Bronchial epithelial cell (primary cell): ENCODE results near the gene APOO. TPM values are rescaled to one million over a fixed set of nuclear protein-coding genes. Genes with fewer than 3 reads are reported as not detected.

Source experiments
- DNase-seq: peaks from one replicate; pipeline ENCODE4 v3.0.0-alpha.2; 2010; ENCODE audit warnings: low read depth
- FAIRE-seq: peaks from 2 replicates; lab custom pipeline; 2011; peaks lifted over from hg19 to GRCh38; lab: Jason Lieb, UNC
- H3K27me3 ChIP-seq: 2 replicates; pipeline ENCODE4 v1.5.1; 2011; ENCODE audit warnings: low read length; ENCODE audit not compliant: control insufficient read depth, insufficient read depth
- H3K36me3 ChIP-seq: 2 replicates; pipeline ENCODE4 v1.5.1; 2011; ENCODE audit warnings: low read length; ENCODE audit not compliant: control insufficient read depth, insufficient read depth
- H3K4me3 ChIP-seq: 2 replicates; pipeline ENCODE4 v1.5.1; 2011; ENCODE audit warnings: mild to moderate bottlenecking, low read depth, low read length, control low read depth
- total RNA-seq: library from RNA; depleted of rRNA; stranded (reverse); fragments of >200 nt; gene quantifications from 2 replicates; pipeline ENCODE4 v1.2.1, GENCODE V29; 2014
- TF ChIP-seq, protein P1 (sequence below): IDR thresholded peaks from 2 replicates; pipeline ENCODE4 v1.5.1; 2011; ENCODE audit warnings: mild to moderate bottlenecking, moderate library complexity, low read length, control low read depth, inconsistent platforms; ENCODE audit not compliant: insufficient read depth, severe bottlenecking

The APOO gene
- total RNA-seq, 1 donor from 2014 or later, result 7.4 TPM

DNA sequence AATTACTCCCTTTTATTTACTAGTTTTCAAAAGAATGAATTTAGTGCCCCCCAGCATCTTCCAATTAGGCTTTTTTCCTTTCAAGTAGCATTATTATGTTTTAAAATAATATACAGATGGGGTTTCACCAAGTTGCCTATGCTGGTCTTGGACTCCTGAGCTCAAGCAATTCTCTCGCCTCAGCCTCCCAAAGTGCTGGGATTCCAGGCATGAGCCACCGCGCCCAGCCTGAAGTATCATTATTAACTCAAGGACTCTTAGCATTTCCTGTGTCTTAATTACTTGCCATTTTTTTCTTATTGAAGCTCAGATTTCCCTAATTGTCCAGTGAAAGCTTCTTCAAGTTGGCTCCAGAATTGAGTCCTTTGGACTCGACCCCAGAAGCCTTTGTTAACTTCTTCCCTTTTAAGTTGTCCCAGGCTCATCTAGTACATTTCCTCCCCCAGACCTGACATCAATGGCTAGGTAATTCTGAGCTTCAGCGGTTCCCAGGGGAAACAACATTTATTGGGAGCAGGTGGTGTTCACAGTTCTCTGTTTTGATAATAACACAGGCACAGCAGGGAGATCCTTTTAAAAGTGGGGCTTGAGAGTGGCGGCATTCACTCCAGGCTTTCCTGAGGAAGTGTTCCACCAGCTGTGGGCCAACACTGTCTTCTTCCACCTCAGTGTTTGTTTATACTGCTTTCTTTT is 114.7 kb downstream of the APOO start:
- DNase-seq, result no peak
- no peaks in the 10 kb centered on the region for H3K27me3 ChIP-seq
- H3K36me3 ChIP-seq, result no peaks in the 10 kb centered on the region
- TF ChIP-seq, protein P1, sequence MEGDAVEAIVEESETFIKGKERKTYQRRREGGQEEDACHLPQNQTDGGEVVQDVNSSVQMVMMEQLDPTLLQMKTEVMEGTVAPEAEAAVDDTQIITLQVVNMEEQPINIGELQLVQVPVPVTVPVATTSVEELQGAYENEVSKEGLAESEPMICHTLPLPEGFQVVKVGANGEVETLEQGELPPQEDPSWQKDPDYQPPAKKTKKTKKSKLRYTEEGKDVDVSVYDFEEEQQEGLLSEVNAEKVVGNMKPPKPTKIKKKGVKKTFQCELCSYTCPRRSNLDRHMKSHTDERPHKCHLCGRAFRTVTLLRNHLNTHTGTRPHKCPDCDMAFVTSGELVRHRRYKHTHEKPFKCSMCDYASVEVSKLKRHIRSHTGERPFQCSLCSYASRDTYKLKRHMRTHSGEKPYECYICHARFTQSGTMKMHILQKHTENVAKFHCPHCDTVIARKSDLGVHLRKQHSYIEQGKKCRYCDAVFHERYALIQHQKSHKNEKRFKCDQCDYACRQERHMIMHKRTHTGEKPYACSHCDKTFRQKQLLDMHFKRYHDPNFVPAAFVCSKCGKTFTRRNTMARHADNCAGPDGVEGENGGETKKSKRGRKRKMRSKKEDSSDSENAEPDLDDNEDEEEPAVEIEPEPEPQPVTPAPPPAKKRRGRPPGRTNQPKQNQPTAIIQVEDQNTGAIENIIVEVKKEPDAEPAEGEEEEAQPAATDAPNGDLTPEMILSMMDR, result no peak
- no peak for FAIRE-seq
- no peak overlapping the region for H3K4me3 ChIP-seq

DNA sequence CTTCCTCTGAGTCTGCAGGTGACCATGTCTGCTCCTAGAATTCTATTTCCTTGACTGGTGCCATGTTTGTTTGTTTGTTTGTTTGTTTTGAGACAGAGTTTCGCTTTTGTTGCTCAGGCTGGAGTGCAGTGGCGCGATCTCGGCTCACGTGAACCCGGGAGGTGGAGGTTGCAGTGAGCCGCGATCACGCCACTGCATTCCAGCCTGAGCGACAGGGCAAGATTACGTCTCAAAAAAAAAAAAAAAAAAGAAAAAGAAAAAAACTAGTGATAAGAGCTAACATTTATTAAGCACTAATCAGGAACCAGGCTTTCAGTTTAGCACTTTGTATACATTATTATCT is 117.6 kb downstream of the APOO start:
- Histone ChIP-seq H3K4me3 (no peak overlapping the region), H3K27me3 (no peaks in the 10 kb centered on the region), H3K36me3 (no peaks in the 10 kb centered on the region)
- TF ChIP-seq, protein P1, result no peak
- DNase-seq (no peak), FAIRE-seq (no peak)

DNA sequence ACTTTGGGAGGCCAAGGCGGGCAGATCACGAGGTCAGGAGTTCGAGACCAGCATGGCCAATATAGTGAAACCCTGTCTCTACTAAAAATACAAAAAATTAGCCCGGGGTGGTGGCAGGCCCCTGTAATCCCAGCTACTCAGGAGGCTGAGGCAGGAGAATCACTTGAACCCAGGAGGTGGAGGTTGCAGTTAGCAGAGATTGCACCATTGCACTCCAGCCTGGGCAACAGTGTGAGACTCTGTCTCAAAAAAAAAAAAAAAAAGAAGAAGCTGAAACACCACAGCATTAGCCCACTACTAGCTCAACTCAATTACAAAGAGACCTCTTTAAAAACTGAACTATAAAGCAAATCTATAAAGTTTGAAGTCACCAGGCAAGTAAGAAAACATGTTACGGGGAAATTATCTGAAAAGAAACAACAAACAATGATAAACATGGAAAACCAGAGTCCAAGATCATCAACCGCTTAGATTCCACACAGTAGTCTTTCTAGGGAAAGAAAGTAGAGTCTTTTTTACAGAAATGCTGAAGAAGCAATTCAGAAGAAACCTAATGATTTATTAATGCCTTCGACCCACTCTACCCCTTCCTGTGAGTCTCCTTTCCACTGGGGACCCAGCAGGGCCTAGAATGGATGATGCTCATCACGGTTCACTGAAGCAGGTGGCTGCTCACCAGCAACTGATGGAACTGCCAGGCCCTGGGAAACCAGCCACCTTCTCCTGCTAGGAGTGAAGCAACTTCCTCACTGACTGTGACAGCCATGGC is 118.2 kb downstream of the APOO start:
- H3K4me3 ChIP-seq, result no peak overlapping the region
- DNase-seq (no peak), FAIRE-seq (no peak)
- TF ChIP-seq, protein P1, result no peak
- H3K36me3 ChIP-seq, result no peaks in the 10 kb centered on the region
- H3K27me3 ChIP-seq, result no peaks in the 10 kb centered on the region

DNA sequence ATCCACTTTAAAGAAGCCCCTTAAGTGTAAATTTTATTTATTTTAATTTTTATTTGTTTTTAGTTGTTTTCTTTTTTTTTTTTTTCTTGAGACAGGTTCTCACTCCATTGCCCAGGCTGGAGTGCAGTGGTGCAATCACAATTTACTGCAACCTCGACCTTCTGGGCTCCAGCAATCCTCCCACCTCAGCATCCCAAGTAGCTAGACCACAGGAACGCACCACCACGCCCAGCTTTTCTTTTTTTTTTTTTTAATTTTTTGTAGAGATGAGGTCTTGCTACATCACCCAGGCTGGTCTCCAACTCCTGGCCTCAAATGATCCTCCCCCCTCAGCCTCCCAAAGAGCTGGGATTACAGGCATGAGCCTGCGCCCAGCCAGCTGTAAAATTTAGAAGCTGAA is 118.8 kb downstream of the APOO start:
- H3K36me3 ChIP-seq, result no peaks in the 10 kb centered on the region
- FAIRE-seq (no peak), DNase-seq (no peak)
- TF ChIP-seq, protein P1, result no peak
- H3K4me3 ChIP-seq, result no peak overlapping the region
- no peaks in the 10 kb centered on the region for H3K27me3 ChIP-seq

DNA sequence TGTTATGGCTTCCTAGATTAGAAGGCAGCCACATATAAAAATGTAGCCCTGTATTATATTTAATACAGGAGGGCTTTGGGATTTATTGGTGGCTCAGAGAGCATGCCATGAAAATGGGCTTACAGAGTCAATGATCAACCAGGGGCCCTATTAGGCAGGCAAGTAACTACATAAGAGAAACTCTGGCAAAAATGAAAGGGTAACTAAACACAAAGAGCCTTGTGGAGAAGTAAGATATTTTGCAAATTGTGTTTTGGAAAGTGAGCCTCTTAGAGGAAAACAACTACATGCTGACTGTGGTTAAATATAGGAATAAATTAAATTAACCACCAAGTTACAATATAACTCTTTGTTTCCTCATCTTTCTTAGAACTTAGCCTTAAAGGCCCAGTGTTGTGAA is 119.2 kb downstream of the APOO start:
- no peaks in the 10 kb centered on the region for H3K36me3 ChIP-seq
- no peaks in the 10 kb centered on the region for H3K27me3 ChIP-seq
- TF ChIP-seq, protein P1, result no peak
- no peak for DNase-seq
- no peak for FAIRE-seq
- H3K4me3 ChIP-seq, result no peak overlapping the region

DNA sequence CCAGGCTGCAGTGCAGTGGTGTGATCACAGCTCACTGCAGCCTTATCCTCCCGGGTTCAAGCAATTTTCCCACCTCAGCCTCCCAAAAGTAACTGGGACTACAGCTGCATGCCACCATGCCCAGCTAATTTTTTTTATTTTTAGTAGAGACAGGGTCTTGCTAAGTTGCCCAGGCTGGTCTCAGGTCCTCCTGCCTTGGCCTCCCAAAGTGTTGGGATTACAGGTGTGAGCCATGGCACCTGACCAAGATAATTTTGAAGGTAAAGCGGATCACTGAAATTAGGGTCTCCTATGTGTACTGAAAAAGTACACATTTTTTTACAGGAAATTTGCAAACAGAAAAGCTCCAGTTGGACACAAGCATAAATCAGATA is 120.0 kb downstream of the APOO start:
- FAIRE-seq (no peak), DNase-seq (no peak)
- Histone ChIP-seq H3K36me3 (no peaks in the 10 kb centered on the region), H3K4me3 (no peak overlapping the region), H3K27me3 (no peaks in the 10 kb centered on the region)
- TF ChIP-seq, protein P1, result no peak
